OCI-LY7 (cell line): ENCODE measurements around the gene MYOF.

Experiments
- CTCF ChIP-seq: fragments of 200-600 bp; sonication (generic); conservative IDR thresholded peaks from 2 replicates; pipeline ENCODE4 v1.5.1; 2014; ENCODE audit warnings: mild to moderate bottlenecking, antibody characterized with exemption, low read length, moderate library complexity, mixed read lengths
- EZH2phosphoT487 ChIP-seq: fragments of 200-600 bp; sonication (generic); IDR thresholded peaks from 2 replicates; pipeline ENCODE4 v1.6.1; 2018; ENCODE audit warnings: low read depth, borderline replicate concordance, mild to moderate bottlenecking, mixed run types, antibody characterized with exemption, low read length, moderate library complexity, mixed read lengths

- TF ChIP-seq CTCF (no peak), EZH2phosphoT487 (no peak)
These were observed 9.0 kb downstream of the MYOF start for GRCh38 chr10:93473161-93473560.
